ENCODE results near the gene CYP4A11.
"Not testable (repeated sequence)": the region's sequence is repeated elsewhere in the genome, so short reads cannot be mapped to it uniquely, and the experiment has no call there.

GRCh38 chr1:46947706-46948105, 6.4 kb upstream of the CYP4A11 start:
- TF ChIP-seq, protein P1, sequence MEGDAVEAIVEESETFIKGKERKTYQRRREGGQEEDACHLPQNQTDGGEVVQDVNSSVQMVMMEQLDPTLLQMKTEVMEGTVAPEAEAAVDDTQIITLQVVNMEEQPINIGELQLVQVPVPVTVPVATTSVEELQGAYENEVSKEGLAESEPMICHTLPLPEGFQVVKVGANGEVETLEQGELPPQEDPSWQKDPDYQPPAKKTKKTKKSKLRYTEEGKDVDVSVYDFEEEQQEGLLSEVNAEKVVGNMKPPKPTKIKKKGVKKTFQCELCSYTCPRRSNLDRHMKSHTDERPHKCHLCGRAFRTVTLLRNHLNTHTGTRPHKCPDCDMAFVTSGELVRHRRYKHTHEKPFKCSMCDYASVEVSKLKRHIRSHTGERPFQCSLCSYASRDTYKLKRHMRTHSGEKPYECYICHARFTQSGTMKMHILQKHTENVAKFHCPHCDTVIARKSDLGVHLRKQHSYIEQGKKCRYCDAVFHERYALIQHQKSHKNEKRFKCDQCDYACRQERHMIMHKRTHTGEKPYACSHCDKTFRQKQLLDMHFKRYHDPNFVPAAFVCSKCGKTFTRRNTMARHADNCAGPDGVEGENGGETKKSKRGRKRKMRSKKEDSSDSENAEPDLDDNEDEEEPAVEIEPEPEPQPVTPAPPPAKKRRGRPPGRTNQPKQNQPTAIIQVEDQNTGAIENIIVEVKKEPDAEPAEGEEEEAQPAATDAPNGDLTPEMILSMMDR (IDR thresholded peaks at IDR 0.05; ENCODE audit: borderline replicate concordance, extremely low read depth, low read length, poor library complexity, severe bottlenecking) = not testable (repeated sequence)
- TF ChIP-seq EZH2 (IDR thresholded peaks at IDR 0.05; ENCODE audit: borderline replicate concordance, low read depth, low read length, severe bottlenecking) = not testable (repeated sequence)

Measured in DND-41 (cell line).